CD14-positive monocyte (primary cell): ENCODE measurements around the gene COL4A2. TPM values are rescaled to one million over a fixed set of nuclear protein-coding genes. Genes with fewer than 3 reads are reported as not detected.

ENCODE experiments used
- DNase-seq, 3 donors: peaks; one replicate each; pipeline ENCODE4 v3.0.0-alpha.2; 2011 to 2022
- H2AFZ ChIP-seq: 2 replicates; pipeline ENCODE4 v1.6.0; 2012; ENCODE audit warnings: mild to moderate bottlenecking, low read depth, low read length, inconsistent platforms; ENCODE audit not compliant: insufficient read depth, poor library complexity, severe bottlenecking
- H3K27ac ChIP-seq, 2 donors: 1 replicate in 1 of 2; 2 replicates in 1 of 2; pipeline ENCODE4 v1.5.1; 2012 to 2013; ENCODE audit warnings: low read length in 2 of 2, control low read depth in 1 of 2, inconsistent platforms in 1 of 2, low read depth in 1 of 2, mild to moderate bottlenecking in 1 of 2
- H3K27me3 ChIP-seq, 2 donors: one replicate each; pipeline versions ENCODE4 v1.6.0 to v1.6.1; 2011 to 2013; ENCODE audit warnings: low read length in 2 of 2; ENCODE audit not compliant: control insufficient read depth in 2 of 2, insufficient read depth in 2 of 2
- H3K36me3 ChIP-seq, 2 donors: replicated peaks in 1 of 2; 1 replicate in 1 of 2; 2 replicates in 1 of 2; pipeline versions ENCODE4 v1.5.1 to v1.6.1; 2012 to 2013; ENCODE audit warnings: low read length in 2 of 2, control low read depth in 1 of 2, inconsistent platforms in 1 of 2, mild to moderate bottlenecking in 1 of 2; ENCODE audit not compliant: insufficient read depth in 2 of 2, control insufficient read depth in 1 of 2
- H3K4me1 ChIP-seq, 2 donors: 1 replicate in 1 of 2; 2 replicates in 1 of 2; pipeline versions ENCODE4 v1.5.1 to v1.6.1; 2012 to 2013; ENCODE audit warnings: low read length in 2 of 2, control low read depth in 1 of 2, inconsistent platforms in 1 of 2, mild to moderate bottlenecking in 1 of 2, moderate library complexity in 1 of 2; ENCODE audit not compliant: insufficient read depth in 2 of 2, control insufficient read depth in 1 of 2
- H3K4me2 ChIP-seq: replicated peaks from 2 replicates; pipeline ENCODE3; 2012; ENCODE audit warnings: low read length, moderate library complexity, mild to moderate bottlenecking; ENCODE audit not compliant: poor library complexity, severe bottlenecking; ENCODE audit errors: extremely low read depth
- H3K4me3 ChIP-seq, 3 experiments: fragments of 200-600 bp in 1 of 3; sonication (generic) in 1 of 3; replicated peaks in 1 of 3; 1 replicate in 2 of 3; 2 replicates in 1 of 3; pipeline ENCODE4 v1.5.1; 2011 to 2013; ENCODE audit warnings: low read length in 3 of 3, mild to moderate bottlenecking in 3 of 3, control low read depth in 2 of 3, low read depth in 2 of 3, inconsistent platforms in 1 of 3, moderate library complexity in 1 of 3
- H3K79me2 ChIP-seq: 2 replicates; pipeline ENCODE4 v1.6.0; 2012; ENCODE audit warnings: mild to moderate bottlenecking, control low read depth, inconsistent platforms, low read length, moderate library complexity; ENCODE audit not compliant: insufficient read depth
- H3K9ac ChIP-seq: 2 replicates; pipeline ENCODE4 v1.6.0; 2017; ENCODE audit warnings: low read length, mild to moderate bottlenecking; ENCODE audit not compliant: insufficient read depth, poor library complexity, severe bottlenecking
- H3K9me3 ChIP-seq, 2 donors: replicated peaks in 1 of 2; 1 replicate in 1 of 2; 2 replicates in 1 of 2; pipeline versions ENCODE4 v1.5.1 to v1.6.1; 2012 to 2013; ENCODE audit warnings: low read length in 2 of 2, control low read depth in 1 of 2; ENCODE audit not compliant: control insufficient read depth in 1 of 2, insufficient read depth in 1 of 2
- H4K20me1 ChIP-seq: 2 replicates; pipeline ENCODE4 v1.6.0; 2012; ENCODE audit warnings: mild to moderate bottlenecking, low read length, control low read depth, moderate library complexity; ENCODE audit not compliant: insufficient read depth
- H3K27ac Mint-ChIP-seq, 7 donors: one replicate each; pipeline ENCODE4 v1.8.0; 2020; ENCODE audit warnings: mild to moderate bottlenecking in 7 of 7, mixed read lengths in 7 of 7, moderate library complexity in 6 of 7, inconsistent platforms in 2 of 7
- H3K27me3 Mint-ChIP-seq, 3 donors: one replicate each; pipeline ENCODE4 v1.8.0; 2021 to 2022; ENCODE audit warnings: low read depth in 3 of 3, mild to moderate bottlenecking in 3 of 3, mixed read lengths in 3 of 3, moderate library complexity in 3 of 3, inconsistent platforms in 1 of 3
- H3K36me3 Mint-ChIP-seq, 2 donors: one replicate each; pipeline ENCODE4 v1.8.0; 2020; ENCODE audit warnings: mixed read lengths in 2 of 2, inconsistent platforms in 1 of 2, mild to moderate bottlenecking in 1 of 2
- H3K4me1 Mint-ChIP-seq: one replicate; pipeline ENCODE4 v1.8.0; 2020; ENCODE audit warnings: mild to moderate bottlenecking, mixed read lengths
- H3K4me3 Mint-ChIP-seq, 2 donors: one replicate each; pipeline ENCODE4 v1.8.0; 2020; ENCODE audit warnings: mild to moderate bottlenecking in 2 of 2, mixed read lengths in 2 of 2, moderate library complexity in 1 of 2
- H3K9me3 Mint-ChIP-seq, 7 donors: one replicate each; pipeline ENCODE4 v1.8.0; 2020 to 2022; ENCODE audit warnings: mixed read lengths in 7 of 7, mild to moderate bottlenecking in 6 of 7, moderate library complexity in 6 of 7, inconsistent platforms in 2 of 7
- WGBS: methylation state at CpG from one replicate; pipeline ENCODE4 v1.1.5; 2013; ENCODE audit warnings: missing lambda C conversion rate; ENCODE audit not compliant: insufficient coverage; 5-methylcytosine and 5-hydroxymethylcytosine counted together
- intact Hi-C, 2 donors: fragments of 100-400 bp; cut with micrococcal nuclease; formaldehyde crosslinking; loops; one replicate each; pipeline versions ENCODE4 v1.15.0 to v1.15.1; 2023
- polyA plus RNA-seq, 3 donors: library from polyadenylated mRNA; depleted of rRNA in 1 of 3; unstranded in 2 of 3; stranded (reverse) in 1 of 3; fragments of 300-500 nt in 2 of 3; fragments of >200 nt in 1 of 3; fragmentation: Illumina TruSeq in 2 of 3; gene quantifications; 1 replicate in 2 of 3; 2 replicates in 1 of 3; pipeline ENCODE4 v1.2.3, GENCODE V29; 2012 to 2021
- TF ChIP-seq, protein P1 (sequence below): fragments of 200-600 bp; IDR thresholded peaks from one replicate; pipeline ENCODE4 v1.8.0; 2022; ENCODE audit warnings: antibody characterized with exemption, mild to moderate bottlenecking

COL4A2 gene
- polyA plus RNA-seq, 3 donors, result not detected

- Mint-ChIP-seq H3K27ac (no peak overlapping the region), H3K36me3 (no peaks in the 10 kb centered on the region), H3K4me3 (no peak overlapping the region), H3K27me3 (peaks cover 9 to 13% (median 12%) of the 10 kb centered on the region in 3 donors), H3K4me1 (no peaks in the 10 kb centered on the region), H3K9me3 (peaks cover 0 to 10% (median 4%) of the 10 kb centered on the region in 7 donors)
- H3K4me1 ChIP-seq, result no peaks in the 10 kb centered on the region
- H3K79me2 ChIP-seq, result no peaks in the 10 kb centered on the region
- H3K9me3 ChIP-seq, result no peaks in the 10 kb centered on the region
- peaks cover 0 to 2% of the 10 kb centered on the region in 2 donors for H3K27me3 ChIP-seq
- intact Hi-C loops, result no loop called here
- no peaks in the 10 kb centered on the region for H3K36me3 ChIP-seq
- DNase-seq, result no peak
- no peak overlapping the region for H3K4me2 ChIP-seq
- no peak overlapping the region for H3K4me3 ChIP-seq
- no peak overlapping the region for H3K27ac ChIP-seq
- TF ChIP-seq, protein P1, sequence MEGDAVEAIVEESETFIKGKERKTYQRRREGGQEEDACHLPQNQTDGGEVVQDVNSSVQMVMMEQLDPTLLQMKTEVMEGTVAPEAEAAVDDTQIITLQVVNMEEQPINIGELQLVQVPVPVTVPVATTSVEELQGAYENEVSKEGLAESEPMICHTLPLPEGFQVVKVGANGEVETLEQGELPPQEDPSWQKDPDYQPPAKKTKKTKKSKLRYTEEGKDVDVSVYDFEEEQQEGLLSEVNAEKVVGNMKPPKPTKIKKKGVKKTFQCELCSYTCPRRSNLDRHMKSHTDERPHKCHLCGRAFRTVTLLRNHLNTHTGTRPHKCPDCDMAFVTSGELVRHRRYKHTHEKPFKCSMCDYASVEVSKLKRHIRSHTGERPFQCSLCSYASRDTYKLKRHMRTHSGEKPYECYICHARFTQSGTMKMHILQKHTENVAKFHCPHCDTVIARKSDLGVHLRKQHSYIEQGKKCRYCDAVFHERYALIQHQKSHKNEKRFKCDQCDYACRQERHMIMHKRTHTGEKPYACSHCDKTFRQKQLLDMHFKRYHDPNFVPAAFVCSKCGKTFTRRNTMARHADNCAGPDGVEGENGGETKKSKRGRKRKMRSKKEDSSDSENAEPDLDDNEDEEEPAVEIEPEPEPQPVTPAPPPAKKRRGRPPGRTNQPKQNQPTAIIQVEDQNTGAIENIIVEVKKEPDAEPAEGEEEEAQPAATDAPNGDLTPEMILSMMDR, result no peak
- 96% methylated on average over 3 of the region's 9 CpGs for WGBS
- H2AFZ ChIP-seq, result no peak overlapping the region
- no peaks in the 10 kb centered on the region for H4K20me1 ChIP-seq
- no peak overlapping the region for H3K9ac ChIP-seq
These were observed 26.8 kb upstream of the COL4A2 start for GRCh38 chr13:110280231-110280813.

- no peak overlapping the region for H3K4me3 ChIP-seq
- no peak overlapping the region for H3K9ac ChIP-seq
- DNase-seq, result no peak
- Mint-ChIP-seq H3K36me3 (no peaks in the 10 kb centered on the region), H3K27ac (no peak overlapping the region), H3K4me1 (no peaks in the 10 kb centered on the region), H3K27me3 (peaks cover 9 to 14% (median 11%) of the 10 kb centered on the region in 3 donors), H3K9me3 (peaks cover 0 to 10% (median 4%) of the 10 kb centered on the region in 7 donors), H3K4me3 (no peak overlapping the region)
- no peaks in the 10 kb centered on the region for H3K9me3 ChIP-seq
- H3K4me1 ChIP-seq, result no peaks in the 10 kb centered on the region
- H3K27ac ChIP-seq, result no peak overlapping the region
- H3K36me3 ChIP-seq, result no peaks in the 10 kb centered on the region
- H3K4me2 ChIP-seq, result no peak overlapping the region
- WGBS, result 97% methylated on average over 4 of the region's 7 CpGs
- intact Hi-C loops, result no loop called here
- H4K20me1 ChIP-seq, result no peaks in the 10 kb centered on the region
- H3K27me3 ChIP-seq, result peaks cover 0 to 2% of the 10 kb centered on the region in 2 donors
- TF ChIP-seq, protein P1, result no peak
- H2AFZ ChIP-seq, result no peak overlapping the region
- no peaks in the 10 kb centered on the region for H3K79me2 ChIP-seq
These were observed 25.9 kb upstream of the COL4A2 start for GRCh38 chr13:110280985-110281688.
